CD4-positive, alpha-beta T cell treated with Interleukin-4 for 1 hour (primary cell): Measurements from ENCODE around the gene CFAP46.

Experiments used
- DNase-seq, 2 donors: peaks; one replicate each; pipeline ENCODE4 v3.0.0-alpha.2; 2020 to 2022

CFAP46 gene

GRCh38 chr10:132764108-132764507 lies 178.3 kb downstream of the CFAP46 start:
- no peak for DNase-seq

DNA sequence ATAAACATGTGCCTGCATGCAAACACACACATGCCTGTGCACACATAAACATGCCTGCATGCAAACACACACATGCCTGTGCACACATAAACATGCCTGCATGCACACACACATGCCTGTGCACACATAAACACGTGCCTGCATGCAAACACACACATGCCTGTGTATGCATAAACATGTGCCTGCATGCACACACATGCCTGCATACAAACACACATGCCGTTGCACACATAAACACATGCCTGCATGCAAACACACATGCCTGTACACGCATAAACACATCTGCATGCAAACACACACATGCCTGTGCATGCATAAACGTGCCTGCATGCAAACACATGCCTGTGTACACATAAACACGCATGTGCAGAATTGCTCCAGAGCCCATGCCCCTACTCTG lies 178.8 kb downstream of the CFAP46 start:
- DNase-seq = no peak

DNA sequence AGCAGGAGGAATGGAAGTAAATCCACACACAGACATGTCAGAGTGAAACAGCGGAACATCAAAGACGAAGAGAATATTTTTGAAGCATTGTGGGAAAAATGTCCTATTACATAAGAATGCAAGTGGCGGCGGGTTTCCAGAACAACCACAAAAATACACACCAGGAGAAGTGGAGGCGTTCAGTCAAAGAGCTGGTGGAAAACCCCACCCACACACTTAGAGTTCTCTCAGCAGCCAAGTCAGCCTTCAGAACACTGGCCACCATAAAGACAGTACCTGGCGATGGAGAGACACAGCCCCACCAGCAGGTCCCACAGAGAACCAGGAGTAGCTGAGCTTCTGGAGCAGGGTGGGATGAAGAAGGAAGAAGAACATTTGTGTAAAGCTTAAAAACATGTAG lies 180.1 kb downstream of the CFAP46 start:
- DNase-seq = no peak

- DNase-seq = no peak
Observed at GRCh38 chr10:132761395-132762060, 180.8 kb downstream of the CFAP46 start.

DNA sequence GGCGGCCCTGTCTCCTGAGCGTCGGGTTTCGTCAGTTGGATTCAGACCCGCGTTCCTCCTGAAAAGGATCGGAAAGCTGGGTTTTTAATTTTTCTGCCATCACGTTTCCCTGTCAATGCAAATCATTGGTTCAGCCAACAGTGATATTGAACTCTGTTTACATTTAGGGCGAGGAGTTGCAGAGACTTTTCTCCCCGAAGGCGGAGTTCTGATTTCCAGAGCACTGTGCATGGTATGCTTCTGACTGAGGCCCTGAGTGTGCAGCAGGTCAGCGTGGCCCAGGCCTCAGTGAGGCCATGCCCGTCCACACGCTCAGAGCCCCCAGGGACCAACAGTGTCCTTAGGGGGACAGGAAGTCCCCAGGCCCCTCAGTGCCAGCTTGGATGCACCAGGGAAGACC lies 183.5 kb downstream of the CFAP46 start:
- no peak for DNase-seq
